Heart right ventricle (tissue), 16 donors: ENCODE results near the gene LAMA1. TPM values are rescaled to one million over a fixed set of nuclear protein-coding genes. Genes with fewer than 3 reads are reported as not detected.

Experiments used
- ATAC-seq, 8 donors: fragments of 200-7000 bp; cut with Tn5 transposase; one replicate each; pipeline ENCODE4 v1.9.1; 2020; ENCODE audit warnings: mild to moderate bottlenecking in 8 of 8, moderate library complexity in 8 of 8, moderate number of reproducible peaks in 1 of 8
- DNase-seq, 2 donors: peaks; one replicate each; pipeline ENCODE4 v3.0.0-alpha.2; 2020
- H3K27ac ChIP-seq, 10 donors: fragments of 200-600 bp; sonication (generic) in 2 of 10; one replicate each; pipeline versions ENCODE4 v1.5.0 to v1.8.0; 2020 to 2022; ENCODE audit warnings: mild to moderate bottlenecking in 3 of 10
- H3K27me3 ChIP-seq, 7 donors: fragments of 200-600 bp; one replicate each; pipeline ENCODE4 v1.8.0; 2021 to 2022; ENCODE audit warnings: mild to moderate bottlenecking in 2 of 7
- H3K36me3 ChIP-seq, 9 donors: fragments of 200-600 bp; sonication (generic) in 1 of 9; one replicate each; pipeline versions ENCODE4 v1.5.0 to v1.8.0; 2020 to 2022; ENCODE audit warnings: mild to moderate bottlenecking in 2 of 9
- H3K4me1 ChIP-seq, 9 donors: fragments of 200-600 bp; sonication (generic) in 1 of 9; one replicate each; pipeline versions ENCODE4 v1.5.0 to v1.8.0; 2020 to 2022; ENCODE audit warnings: mild to moderate bottlenecking in 4 of 9
- H3K4me3 ChIP-seq, 10 donors: fragments of 200-600 bp; sonication (generic) in 2 of 10; one replicate each; pipeline versions ENCODE4 v1.5.0 to v1.8.0; 2020 to 2022; ENCODE audit warnings: mild to moderate bottlenecking in 7 of 10, moderate library complexity in 2 of 10
- H3K9me3 ChIP-seq, 11 donors: fragments of 200-600 bp in 10 of 11; sonication (generic) in 2 of 11; one replicate each; pipeline versions ENCODE4 v1.5.0 to v1.8.0; 2013 to 2022; ENCODE audit warnings: mild to moderate bottlenecking in 2 of 11, control low read depth in 1 of 11, moderate library complexity in 1 of 11
- WGBS, 2 donors: extraction: QIAGEN DNeasy Blood & Tissue Kit; methylation state at CpG; one replicate each; pipeline ENCODE4 v1.1.7; 2013; ENCODE audit warnings: inconsistent platforms in 1 of 2; 5-methylcytosine and 5-hydroxymethylcytosine counted together
- intact Hi-C, 10 donors: fragments of 100-400 bp; cut with DNase I; formaldehyde crosslinking; loops; one replicate each; pipeline versions ENCODE4 v1.11.1 to v1.14.2; 2022
- polyA plus RNA-seq, 2 donors: library from polyadenylated mRNA; stranded (reverse); fragments of 200-250 nt; gene quantifications; one replicate each; pipeline ENCODE4 v1.2.3, GENCODE V29; 2013
- total RNA-seq, 10 donors: library from RNA; stranded (reverse); fragmentation: NEBNext Ultra II Directional in 3 of 10; extraction: Animal tissue kit (Norgen Biotek cat#: 25700) in 3 of 10; gene quantifications; one replicate each; pipeline versions ENCODE4 v1.2.1 to v1.2.4, GENCODE V29; 2021 to 2023
- TF ChIP-seq, protein P1 (sequence below), 9 donors: fragments of 200-600 bp; sonication (generic) in 2 of 9; IDR thresholded peaks; one replicate each; pipeline versions ENCODE4 v1.5.0 to v1.8.0; 2021 to 2022; ENCODE audit warnings: antibody characterized with exemption in 9 of 9, mild to moderate bottlenecking in 5 of 9, moderate library complexity in 1 of 9
- donor health status: Arrhythmogenic right ventricular cardiomyopathy.
- donor health status: ischemic (EF 13 %, LVEDD 7.1; RV severe dilation, severe dysfunction).
- donor health status: healthy with polysubstance abuse.
- donor health status: DM: no; HTN: yes; CAD: no.
- donor health status: DM: no; HTN: no; CAD: no.
- donor health status: ischemic (EF 25% LVEDD 6.9; RV normal size, moderate dysfunction).
- donor health status: ischemic (EF 25% LVEDD 5.7; RV mildly dilated, moderate dysfunction).
- donor health status: healthy.
- donor health status: DM: yes; HTN: yes; CAD: no.
- donor health status: Ischemic cardiomyopathy.
- donor health status: ischemic (EF 35%, LVEDD 5.7; RV mildly dilated, moderate dysfunction).
- donor health status: nonischemic (EF 11% LVEDD 7.7; RV severe dilation, severe dysfunction).
- donor health status: DM: yes; HTN: yes; CAD: no.
- donor health status: PGD.
- donor health status: ischemic (EF 29% LVEDD 5.4; RV normal size, mild dysfunction).
- donor health status: nonischemic (EF 23%, LVEDD 6.1; RV moderate dilation, normal function).

The LAMA1 gene
- total and polyA plus RNA-seq, 12 donors = 0.05 to 0.82 (median 0.13) TPM; not detected in 4

DNA sequence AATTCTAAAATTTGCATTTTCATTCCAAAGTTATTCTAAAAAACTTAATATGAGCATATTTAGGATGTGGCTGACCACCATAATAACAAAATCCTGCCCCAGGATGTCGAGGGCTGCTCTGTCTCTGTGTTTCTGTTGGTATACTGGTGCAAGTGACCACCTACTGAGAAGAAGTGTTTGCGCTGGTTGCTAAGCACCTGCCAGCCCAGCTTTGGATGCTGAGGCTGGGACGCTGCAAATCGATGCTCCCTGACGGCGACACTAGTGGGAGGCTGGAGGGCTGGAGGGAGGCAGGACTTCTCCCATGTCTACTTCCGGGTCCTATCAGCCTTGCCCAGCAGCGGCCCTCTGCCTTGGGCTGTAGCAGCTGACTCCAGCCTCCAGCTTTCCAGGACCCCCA lies 45.0 kb downstream of the LAMA1 start:
- Histone ChIP-seq H3K36me3 (no peaks in the 10 kb centered on the region), H3K4me3 (no peak overlapping the region), H3K27me3 (peaks cover 0 to 19% (median 3%) of the 10 kb centered on the region in 7 donors), H3K4me1 (no peaks in the 10 kb centered on the region), H3K9me3 (peaks cover 0 to 5% (median 0%) of the 10 kb centered on the region in 11 donors), H3K27ac (no peak overlapping the region)
- DNase-seq (no peak), ATAC-seq (no peak)
- WGBS, 2 donors = 68 to 70% methylated on average over 8 of the region's 8 CpGs
- intact Hi-C loops = loop anchor here in 1 of 10 donors (5.0 kb wide), 1 partner anchor 40 kb away; no protein-coding TSS in a partner anchor
- TF ChIP-seq, protein P1, sequence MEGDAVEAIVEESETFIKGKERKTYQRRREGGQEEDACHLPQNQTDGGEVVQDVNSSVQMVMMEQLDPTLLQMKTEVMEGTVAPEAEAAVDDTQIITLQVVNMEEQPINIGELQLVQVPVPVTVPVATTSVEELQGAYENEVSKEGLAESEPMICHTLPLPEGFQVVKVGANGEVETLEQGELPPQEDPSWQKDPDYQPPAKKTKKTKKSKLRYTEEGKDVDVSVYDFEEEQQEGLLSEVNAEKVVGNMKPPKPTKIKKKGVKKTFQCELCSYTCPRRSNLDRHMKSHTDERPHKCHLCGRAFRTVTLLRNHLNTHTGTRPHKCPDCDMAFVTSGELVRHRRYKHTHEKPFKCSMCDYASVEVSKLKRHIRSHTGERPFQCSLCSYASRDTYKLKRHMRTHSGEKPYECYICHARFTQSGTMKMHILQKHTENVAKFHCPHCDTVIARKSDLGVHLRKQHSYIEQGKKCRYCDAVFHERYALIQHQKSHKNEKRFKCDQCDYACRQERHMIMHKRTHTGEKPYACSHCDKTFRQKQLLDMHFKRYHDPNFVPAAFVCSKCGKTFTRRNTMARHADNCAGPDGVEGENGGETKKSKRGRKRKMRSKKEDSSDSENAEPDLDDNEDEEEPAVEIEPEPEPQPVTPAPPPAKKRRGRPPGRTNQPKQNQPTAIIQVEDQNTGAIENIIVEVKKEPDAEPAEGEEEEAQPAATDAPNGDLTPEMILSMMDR (IDR thresholded peaks at IDR 0.05) = no peak

DNA sequence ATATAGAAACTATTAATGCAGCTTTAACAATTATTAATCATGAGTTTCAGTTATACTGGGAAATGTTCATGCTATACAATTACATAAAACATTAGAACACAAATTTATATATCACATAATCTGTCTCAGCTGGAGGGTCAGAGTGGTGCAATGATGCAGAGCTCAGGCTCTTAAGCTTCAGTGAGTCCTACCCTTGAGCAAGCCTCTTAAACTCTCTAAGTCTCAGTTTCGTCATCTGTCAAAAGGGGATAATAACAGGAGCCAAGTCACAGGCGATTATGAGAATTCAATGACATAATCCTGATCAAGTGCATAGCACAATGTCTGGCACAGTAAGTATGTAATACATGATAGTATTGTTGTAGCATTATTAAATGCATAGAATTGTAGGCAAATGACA lies 46.0 kb downstream of the LAMA1 start:
- DNase-seq (no peak), ATAC-seq (no peak)
- H3K27ac ChIP-seq = no peak overlapping the region
- no peak overlapping the region for H3K4me3 ChIP-seq
- intact Hi-C loops = loop anchor here in 1 of 10 donors (5.0 kb wide), 1 partner anchor 41 kb away; no protein-coding TSS in a partner anchor
- TF ChIP-seq, protein P1 (IDR thresholded peaks at IDR 0.05) = no peak
- H3K36me3 ChIP-seq = no peaks in the 10 kb centered on the region
- H3K4me1 ChIP-seq = no peaks in the 10 kb centered on the region
- peaks cover 0 to 5% (median 0%) of the 10 kb centered on the region in 11 donors for H3K9me3 ChIP-seq
- 76 to 80% methylated on average over 2 of the region's 2 CpGs for WGBS, 2 donors
- peaks cover 0 to 22% (median 3%) of the 10 kb centered on the region in 7 donors for H3K27me3 ChIP-seq

DNA sequence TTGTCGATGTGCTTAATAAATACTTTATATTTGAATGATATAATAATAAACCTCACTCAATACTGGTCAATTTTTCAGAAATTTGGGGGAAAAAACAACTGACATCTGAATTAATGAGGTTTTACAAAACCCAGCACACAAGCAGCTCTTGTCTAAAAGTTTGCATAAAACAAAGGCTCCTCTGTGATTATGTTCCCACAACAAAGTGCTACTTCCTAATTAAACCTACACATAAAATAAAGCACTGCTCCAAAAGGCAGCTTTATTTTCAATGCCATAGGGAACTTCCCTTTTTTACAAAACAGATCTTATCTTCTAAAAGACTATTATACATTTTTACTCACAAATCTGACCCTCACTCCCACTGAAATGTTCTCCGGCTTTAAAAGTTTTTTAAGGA lies 47.1 kb downstream of the LAMA1 start:
- WGBS, 2 donors = 74 to 83% methylated on average over 2 of the region's 2 CpGs
- peaks cover 0 to 23% (median 5%) of the 10 kb centered on the region in 7 donors for H3K27me3 ChIP-seq
- no peak for ATAC-seq
- TF ChIP-seq, protein P1 (IDR thresholded peaks at IDR 0.05) = no peak
- H3K27ac ChIP-seq = no peak overlapping the region
- DNase-seq = no peak
- no peak overlapping the region for H3K4me3 ChIP-seq
- no peaks in the 10 kb centered on the region for H3K36me3 ChIP-seq
- intact Hi-C loops = loop anchor here in 1 of 10 donors (5.0 kb wide), 1 partner anchor 42 kb away; no protein-coding TSS in a partner anchor
- H3K4me1 ChIP-seq = no peaks in the 10 kb centered on the region
- H3K9me3 ChIP-seq = peaks cover 0 to 5% (median 0%) of the 10 kb centered on the region in 11 donors

DNA sequence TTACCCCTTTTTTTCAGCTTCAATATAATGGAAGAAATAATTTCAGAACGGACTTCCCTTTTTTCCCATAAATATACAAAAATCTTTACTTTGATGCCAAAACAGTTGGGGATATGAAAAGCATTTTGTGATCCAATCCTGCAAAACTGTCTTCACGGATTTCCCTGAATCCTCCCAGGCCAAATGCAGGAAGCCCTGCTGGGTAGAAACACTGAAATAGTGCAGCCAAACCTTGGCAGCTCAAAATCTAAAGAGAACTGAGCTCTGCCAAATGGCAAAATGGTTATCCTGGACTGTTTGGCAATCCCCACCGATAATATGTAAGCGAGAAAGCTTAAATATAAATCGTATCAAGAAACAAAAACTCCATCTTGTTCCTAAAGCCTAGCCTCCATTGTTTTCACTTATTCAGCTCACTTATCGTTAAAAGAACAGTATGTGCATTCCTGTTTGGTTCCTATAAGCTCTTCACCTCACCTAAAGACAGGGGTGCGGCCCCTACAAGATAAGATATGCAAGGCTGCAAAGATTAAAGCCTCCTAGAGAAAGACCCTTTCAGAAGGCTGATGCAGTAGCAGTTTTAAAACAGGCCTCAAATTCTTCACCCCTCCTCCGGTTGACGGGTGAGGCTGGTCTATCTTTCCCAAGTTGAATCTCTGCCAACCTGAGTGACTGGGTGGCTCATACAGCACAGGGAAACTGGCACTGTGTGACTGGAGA lies 48.6 kb downstream of the LAMA1 start:
- Histone ChIP-seq H3K9me3 (peaks cover 0 to 5% (median 0%) of the 10 kb centered on the region in 11 donors), H3K27me3 (peaks cover 0 to 36% (median 19%) of the 10 kb centered on the region in 7 donors), H3K4me1 (no peaks in the 10 kb centered on the region), H3K36me3 (no peaks in the 10 kb centered on the region), H3K27ac (no peak overlapping the region), H3K4me3 (no peak overlapping the region)
- ATAC-seq (no peak), DNase-seq (no peak)
- intact Hi-C loops = no loop called here
- WGBS, 2 donors = 67 to 74% methylated on average over 9 of the region's 9 CpGs
- TF ChIP-seq, protein P1 (IDR thresholded peaks at IDR 0.05) = no peak
